SIG-M5 treated with dmso at 0.1 percent for 504 hours (cell line): ENCODE results near the gene CEP131.
"Not testable (repeated sequence)": the region's sequence is repeated elsewhere in the genome, so short reads cannot be mapped to it uniquely, and the experiment has no call there.

Experiments used
- DNase-seq: peaks from one replicate; lab custom pipeline; 2025; ENCODE audit not compliant: unreplicated experiment; lab: John Stamatoyannopoulos, UW

Gene CEP131

DNA sequence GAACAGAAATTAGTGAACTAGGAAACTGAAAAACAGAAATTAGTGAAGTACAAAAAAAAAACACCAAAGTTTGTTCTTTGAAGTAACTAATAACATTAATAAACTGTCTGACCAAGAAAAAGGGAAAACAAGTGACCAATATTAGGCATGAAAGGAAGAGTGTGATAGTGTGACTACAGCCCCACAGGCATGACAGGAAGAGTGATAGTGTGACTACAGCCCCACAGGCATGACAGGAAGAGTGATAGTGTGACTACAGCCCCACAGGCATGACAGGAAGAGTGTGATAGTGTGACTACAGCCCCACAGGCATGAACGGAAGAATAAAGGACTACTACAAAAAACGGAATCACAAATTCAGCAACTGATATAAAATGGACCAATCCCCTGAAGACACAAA, 4.9 kb upstream of the CEP131 start:
- DNase-seq, result not testable (repeated sequence)

DNA sequence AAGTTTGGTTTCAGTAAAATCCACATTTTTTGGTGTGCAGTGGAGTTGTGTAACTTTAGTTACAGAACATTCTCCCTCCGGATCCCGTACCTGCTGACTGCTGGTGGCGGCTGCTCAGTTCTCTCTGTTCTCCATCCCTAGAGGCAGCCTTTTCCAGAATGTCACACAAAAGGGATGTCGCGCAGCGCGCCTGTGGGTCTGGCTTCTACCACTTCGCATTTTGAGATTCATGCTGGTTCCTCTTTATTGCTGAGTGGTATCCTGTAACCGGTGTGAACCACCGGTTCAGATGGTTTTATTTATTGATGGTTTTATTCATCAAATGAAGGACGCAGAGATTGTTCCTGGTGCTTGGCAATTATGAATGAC, 981 bp upstream of the CEP131 start:
- DNase-seq, result peak; percentile 43

DNA sequence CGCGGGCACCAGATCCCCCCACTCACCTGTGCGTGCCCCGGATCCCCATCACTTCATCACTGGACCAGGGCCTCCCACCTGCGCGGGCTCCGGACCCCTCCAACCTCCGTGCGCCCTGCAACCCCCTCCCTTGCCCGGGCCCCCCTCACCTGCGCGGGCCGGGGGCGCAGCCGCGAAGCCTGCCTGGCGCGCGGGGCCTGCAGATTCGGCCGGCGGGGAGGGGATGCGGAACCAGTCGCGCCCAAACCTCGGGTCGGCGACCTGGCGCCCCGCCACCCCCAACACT, 202 bp downstream of the CEP131 start:
- DNase-seq, result no peak

DNA sequence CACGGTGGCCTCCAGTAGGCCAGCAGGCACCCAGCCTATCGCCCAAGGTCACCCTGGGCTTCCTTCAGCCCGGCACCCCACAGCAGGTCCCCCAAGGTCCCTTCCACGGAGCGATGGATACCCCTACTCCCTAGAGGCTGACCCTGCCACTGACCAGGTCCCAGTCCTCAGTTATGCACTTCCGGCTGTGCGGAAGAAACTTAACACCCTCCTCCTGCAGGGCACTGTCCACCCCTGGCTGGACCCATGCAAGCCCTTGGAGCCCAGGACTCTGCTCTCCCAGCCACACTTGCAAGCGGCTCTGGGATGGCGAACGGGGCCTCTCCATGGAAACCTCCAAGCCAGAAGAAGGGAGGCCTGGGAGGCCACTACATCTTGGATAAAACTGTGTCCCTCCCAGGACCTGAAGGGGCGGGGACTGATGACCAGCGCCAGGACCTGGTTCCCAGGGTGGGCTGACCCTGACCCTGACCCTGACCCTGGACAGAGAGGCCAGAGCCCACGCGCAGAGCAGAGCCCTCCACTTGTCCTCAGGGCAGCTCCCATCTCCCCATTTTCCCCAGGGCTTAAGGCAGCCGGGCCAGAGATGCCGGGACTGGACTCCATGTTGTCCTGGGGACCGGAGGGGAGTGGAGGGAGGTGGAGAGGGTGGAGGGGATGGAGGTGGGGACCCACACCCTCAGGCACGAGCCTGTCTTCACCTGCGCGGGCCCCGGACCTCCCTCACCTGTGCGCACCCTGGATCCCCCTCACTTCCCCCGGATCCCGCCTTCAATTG, 734 bp downstream of the CEP131 start:
- no peak for DNase-seq

DNA sequence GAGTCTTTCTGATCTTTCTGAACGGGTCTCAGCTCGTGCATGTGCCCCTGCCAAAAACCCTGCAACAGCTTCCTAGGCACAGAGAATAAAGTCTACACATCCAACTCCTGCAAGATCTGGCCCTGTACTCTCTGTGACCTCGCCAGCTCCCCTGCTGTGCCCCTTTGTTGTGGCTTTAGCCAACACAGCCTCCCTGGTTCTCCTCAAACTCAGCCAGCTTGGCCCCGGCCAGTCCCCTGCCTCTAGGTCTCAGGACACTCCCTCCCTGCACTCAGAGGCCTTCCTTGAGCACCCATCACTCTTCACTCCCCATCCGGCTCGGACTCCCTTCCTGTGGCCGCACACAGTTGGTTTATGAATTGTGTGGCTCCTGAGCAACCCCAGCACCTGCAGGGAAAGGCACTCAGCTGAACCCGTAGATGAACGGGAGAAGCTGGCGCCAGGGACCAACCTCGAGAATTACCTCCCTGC, 1.4 kb downstream of the CEP131 start:
- no peak for DNase-seq

DNA sequence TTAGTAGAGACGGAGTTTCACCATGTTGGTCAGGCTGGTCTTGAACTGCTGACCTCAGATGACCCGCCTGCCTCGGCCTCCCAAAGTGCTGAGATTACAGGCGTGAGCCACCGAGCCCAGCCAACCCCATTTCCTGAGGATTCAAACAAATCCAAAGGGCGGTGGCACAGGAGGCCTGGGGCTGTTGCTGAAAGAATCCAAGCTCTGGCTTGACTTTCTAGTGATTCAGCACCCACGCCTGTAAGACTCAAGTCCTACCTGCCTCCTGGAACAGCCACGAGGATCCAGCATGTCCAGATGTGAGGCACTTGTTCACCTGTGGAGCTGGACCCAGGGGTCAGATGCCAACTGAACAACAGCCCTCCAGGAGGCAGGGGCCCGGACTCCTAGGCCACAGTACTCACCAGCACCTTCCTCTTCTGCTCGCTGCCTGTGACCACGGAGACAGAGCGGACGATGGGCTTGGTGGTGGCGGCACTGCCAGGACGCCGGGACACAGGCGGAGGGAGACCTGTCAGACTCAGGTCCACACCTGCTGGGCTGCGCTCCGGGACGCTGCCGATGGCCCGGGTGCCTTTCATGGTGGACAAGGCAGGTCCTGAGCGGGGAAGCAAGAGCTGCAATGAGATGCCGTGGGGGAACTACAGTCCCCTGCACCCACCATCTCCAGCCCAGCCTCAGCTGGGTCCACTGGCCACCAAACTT, 3.1 kb downstream of the CEP131 start:
- DNase-seq, result no peak

DNA sequence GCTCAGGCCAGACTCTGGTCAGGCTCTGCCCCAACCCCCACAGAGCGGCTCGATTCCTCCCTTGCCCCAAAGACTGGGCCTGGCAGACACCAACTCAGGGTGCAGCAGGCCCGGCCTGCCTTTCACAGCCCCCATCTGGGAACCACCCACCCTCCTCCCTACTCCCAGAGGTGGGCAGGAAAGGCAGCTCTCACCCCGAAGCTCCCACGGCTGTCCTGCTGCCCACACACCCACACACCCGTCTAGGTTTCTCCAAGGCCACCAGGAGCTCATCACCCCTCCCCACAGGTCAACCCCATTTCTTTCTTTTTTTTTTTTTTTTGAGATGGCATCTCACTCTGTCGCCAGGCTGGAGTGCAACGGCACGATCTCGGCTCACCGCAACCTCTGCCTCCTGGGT, 3.8 kb downstream of the CEP131 start:
- DNase-seq, result no peak

DNA sequence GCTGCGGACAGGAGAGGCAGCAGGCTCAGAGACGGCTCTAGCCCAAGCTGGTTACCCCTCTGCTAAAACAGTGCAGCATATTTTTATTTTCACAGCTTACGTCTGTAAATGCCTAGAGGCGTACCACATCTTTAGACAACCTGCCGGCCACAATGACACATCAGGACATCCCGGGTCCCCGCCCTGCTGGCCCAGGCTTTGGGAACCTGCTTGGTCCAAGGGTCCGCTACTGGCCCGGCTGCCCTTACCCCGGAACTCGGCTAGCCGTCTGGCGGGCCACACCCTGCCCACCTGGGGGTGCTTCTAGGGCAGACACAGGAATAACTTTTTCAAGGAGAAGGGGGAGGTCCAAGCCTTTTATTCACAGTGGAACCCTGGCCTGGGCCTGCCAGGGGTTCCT, 4.3 kb downstream of the CEP131 start:
- DNase-seq, result no peak

DNA sequence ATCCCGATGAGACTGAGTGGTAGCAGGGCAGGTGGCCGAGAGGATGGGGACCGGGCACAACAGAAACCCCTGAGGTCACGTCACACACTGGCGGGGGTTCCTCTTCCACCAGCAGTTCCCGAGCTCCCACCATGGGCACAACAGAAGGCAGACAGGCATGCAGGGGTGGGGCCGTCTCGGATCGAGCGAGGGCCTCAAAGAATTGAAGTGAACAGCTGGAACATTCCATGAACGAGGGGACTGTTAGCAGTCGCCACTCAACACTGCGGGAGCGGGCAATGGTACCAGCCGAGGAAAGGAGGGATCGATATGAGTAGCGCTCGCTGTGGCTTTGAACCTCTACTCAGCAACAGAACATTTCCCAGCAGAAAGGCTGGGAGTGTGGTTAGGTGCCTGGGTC, 5.3 kb downstream of the CEP131 start:
- DNase-seq, result no peak

DNA sequence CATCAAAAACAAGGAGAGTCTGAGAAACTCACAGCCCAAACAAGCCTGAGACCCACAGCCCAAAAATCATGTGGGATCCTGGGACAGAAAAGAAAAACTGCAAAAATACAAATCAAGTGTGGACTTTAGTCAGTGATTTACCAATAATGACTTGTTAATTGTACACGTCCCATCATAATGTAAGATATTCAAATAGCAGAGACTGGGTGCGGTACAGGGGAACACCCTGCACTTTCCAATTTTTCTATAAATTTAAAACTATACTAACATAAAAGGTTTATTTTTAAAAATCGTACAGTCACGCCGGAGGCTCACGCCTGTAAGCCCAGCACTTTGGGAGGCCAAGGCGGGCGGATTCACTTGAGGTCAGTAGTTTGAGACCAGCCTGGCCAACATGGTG, 8.8 kb downstream of the CEP131 start:
- DNase-seq, result no peak

DNA sequence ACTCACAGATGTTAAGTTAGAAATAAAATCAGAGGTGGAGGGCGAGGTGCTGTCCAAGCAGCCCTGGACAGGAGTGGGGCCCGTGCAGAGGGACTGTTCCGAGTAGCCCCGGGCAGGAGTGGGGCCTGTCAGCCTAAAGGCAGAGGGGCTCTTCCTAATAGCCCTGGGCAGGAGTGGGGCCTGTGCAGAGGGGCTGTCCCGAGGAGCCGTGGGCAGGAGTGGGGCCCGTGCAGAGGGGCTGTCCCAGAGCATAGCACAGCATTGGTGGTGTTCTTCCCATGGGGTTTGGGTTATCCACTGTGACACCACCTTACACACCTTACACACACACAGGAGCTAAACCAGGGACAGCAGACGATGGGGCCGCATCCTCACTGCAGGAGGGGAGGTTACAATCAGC, 10.4 kb downstream of the CEP131 start:
- no peak for DNase-seq

DNA sequence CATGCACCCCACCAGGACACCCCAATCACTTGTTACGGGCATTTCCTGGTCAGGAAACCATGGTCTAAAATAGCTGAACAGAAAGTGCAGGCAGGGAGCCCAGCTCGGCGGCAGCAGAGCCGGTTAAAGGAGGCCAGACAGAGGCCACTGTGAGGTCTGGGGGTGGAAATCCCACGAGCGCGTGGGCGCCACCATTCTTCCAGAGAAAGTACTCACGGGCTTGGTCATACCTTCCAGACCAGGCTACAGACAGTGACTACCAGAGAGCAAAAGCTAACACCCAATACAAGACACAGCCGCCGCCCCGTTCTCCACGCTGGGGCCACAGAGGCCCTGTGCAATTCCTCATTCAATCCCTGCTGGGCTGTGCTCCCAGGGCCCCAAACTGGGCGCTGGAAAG, 11.9 kb downstream of the CEP131 start:
- no peak for DNase-seq

DNA sequence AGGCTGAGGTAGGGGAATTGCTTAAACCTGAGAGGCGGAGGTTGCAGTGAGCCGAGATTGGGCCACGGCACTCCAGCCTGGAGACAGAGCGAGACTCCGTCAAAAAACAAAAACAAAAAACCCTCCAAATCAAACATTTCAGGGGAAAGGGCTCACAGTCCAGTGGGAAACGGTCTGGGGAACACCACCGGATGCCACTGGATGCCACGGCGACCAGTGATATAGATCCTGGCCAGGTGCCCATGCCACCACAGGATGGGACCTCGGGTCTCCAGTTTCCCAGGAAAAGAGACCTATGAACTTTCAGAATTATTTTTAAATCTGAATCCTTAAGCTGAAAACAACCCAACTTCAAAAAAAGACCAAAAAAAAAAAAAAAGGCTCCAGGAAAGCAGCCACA, 12.3 kb downstream of the CEP131 start:
- no peak for DNase-seq

DNA sequence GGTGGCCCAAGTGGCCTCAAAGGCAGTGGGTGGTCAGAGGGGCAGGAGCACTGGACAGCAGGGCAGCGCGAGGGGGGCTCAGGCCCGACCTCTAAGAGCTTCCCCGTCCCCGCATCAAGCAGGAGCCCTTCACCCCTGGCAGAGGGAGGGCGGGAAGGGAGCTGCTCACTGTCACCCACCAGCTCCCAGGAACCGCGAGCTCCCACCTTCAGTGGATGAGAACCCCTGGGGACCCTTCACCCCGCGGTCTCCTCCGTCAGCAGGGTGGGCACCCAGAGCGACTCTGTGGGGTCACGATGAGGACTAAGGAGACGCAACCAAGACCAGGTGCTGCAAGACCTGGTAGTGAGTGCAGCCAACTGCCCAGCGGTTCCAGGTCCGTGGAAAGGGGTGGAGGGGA, 13.6 kb downstream of the CEP131 start:
- DNase-seq, result no peak

DNA sequence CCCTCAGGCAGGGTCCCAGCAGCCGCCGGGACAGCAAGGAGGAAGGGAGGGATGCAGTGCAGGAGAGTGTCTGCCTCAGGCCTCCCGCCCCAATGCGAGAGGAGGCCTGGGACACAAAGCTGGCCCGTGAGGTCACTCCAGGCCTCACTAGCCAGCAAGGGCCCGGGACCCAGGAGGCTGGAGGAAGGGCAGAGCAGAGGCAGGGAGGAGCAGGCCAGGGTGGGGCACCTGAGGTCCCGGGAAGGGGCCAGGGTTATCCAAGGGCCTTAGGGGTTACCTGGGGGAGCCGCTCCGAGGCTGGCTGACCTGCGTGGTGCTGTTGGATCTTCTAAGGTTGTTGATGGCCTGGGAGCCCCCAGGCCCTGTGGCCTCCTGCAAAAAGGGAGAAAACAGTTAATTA, 14.1 kb downstream of the CEP131 start:
- no peak for DNase-seq

DNA sequence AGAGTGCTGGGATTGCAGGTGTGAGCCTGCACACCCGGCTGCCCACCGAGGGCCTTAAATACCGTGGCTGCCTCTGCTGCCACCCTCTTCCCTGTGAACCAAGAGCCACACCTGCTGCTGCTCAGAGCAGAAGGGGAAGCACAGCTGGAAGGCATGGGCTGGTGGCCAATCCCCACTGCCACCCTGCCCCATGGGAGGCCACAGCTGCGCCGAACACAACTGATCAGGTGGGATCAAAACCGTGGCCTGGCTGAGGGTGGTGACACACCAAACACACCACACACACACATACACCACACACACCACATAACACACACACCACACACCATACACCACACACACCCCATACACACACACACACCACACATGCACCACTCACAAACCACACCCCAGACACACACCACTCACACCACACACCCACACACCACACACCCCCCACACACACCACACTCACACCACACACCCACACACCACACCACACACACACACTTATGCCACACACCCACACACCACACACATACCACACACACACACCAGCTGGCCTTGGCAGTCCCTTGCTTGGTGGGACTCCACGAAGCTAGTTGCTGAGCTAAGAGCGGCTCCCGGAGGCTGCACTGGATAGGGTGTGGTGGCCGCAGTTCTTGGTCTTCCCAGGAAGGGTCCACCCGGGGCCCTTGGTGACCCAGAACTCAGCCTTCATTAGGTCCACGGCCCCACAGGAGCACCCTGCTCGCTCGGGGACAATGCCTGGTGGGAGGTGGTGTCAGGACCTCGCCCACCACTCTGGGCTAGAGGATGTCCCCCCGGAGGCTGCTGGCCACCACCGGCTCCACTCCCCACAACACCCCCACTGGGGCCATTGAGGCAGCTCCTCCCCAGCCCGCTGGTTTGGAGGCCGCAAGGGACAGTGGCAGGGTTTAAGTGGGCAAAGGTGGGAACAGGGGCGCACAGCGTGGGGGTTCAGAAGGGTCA, 14.9 kb downstream of the CEP131 start:
- no peak for DNase-seq

DNA sequence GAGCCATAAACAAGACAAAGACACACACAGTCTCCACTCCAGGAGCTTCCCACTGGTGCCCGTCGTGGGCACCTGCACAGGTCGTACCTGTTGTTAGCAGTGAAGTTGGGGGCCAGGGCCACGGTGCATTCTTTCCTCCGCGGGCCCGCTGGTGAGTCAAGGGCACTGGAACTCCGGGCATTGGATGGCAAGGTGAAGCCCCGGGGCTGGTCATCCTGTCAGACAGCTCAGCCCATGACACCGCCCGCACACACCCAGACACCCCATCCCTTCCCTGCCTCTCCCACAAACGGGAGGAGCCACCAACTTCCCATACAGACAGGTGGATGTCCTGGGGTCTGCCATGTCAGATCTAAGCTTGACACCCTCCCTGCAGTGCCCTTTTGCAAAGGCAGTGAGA, 16.1 kb downstream of the CEP131 start:
- DNase-seq, result no peak

DNA sequence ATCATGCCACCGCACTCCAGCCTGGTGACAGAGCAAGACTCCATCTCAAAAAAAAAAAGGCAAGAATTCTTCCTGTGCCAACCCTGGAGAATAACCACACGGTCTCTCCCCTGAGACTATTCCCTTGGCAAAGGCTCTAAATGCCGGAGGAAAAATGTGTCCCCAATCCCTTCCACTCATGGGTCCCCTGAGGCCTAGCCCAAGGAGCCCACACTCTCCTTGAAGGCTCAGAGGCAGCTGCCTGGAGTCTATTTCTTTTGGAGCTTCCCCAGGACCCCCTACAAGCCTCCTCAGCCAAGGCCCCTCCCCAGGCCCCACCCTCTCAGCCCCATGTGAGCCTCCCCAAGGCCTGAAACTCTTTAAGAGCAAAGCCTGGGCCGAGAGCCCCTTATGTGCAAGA, 16.6 kb downstream of the CEP131 start:
- no peak for DNase-seq

DNA sequence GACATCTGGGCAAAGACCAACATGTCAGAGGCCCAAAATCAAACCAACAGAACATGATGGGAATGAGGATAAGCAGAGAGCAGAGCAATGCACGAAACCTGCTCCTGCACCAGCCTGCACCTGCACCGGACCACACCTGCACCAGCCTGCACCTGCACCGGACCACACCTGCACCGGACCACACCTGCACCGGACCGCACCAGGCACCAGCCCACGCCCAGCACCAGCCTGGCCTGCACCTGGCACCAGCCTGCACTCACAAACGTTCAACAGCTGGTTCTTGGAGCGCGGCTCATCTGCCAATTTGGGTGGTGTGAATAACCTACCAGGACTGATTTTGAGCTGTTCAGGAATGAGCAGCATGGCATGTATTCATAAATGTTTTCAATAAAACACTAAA, 18.2 kb downstream of the CEP131 start:
- no peak for DNase-seq

DNA sequence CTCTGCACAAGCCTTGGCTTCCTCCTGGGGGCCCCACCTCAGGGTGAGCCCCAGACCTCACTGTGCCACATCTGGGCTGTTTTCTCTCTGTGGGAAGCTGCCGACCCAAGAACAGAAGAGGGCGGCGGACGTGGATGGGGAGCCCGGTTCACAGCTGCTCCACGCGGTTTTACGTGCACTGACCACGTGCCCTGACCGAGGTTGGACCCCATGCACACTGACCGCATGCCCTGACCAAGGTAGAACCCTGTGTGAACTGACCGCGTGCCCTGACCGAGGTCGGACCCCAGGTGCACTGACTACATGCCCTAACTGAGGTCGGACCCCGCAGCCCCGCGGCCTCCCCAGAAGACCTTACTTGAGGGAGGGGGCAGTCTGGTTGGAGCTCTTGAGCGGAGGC, 19.6 kb downstream of the CEP131 start:
- no peak for DNase-seq

DNA sequence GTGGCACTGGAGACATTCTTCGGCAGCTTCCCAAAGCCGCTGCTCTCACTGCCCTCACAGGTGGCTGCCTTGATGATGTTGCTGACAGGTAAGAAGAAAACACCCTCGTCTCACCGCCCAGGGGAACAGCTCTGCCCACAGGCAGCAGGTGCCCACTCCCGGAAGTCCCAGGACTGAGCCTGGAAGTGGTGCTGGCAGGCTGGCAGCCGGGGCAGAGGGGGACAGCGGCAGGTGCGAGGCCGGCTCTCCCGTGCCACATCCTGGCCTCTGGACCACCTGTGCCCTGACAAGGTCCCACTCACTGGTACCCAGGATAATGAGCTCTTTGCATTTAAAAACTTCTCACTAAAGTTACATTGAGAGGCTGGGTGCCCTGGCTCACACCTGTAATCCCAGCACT, 20.4 kb downstream of the CEP131 start:
- no peak for DNase-seq
